HepG2 (cell line): ENCODE measurements around the gene LIMA1. TPM values are rescaled to one million over a fixed set of nuclear protein-coding genes. Genes with fewer than 3 reads are reported as not detected.

ENCODE experiments used
- ATF7-NPFF ChIP-seq: sonication (generic); formaldehyde crosslinking; IDR thresholded peaks from 2 replicates; pipeline ENCODE4 v1.8.1; 2023; ENCODE audit warnings: mild to moderate bottlenecking, low read depth, missing genetic modification reagents, moderate library complexity
- CAMTA2 ChIP-seq: sonication (generic); formaldehyde crosslinking; IDR thresholded peaks from 2 replicates; pipeline ENCODE4 v1.4.0; 2020; ENCODE audit warnings: mild to moderate bottlenecking, missing genetic modification reagents, borderline replicate concordance
- ETV6 ChIP-seq: sonication (generic); formaldehyde crosslinking; conservative IDR thresholded peaks from 2 replicates; pipeline ENCODE4 v1.4.0; 2020; ENCODE audit warnings: missing genetic modification reagents
- GTF3A ChIP-seq: sonication (generic); formaldehyde crosslinking; conservative IDR thresholded peaks from 2 replicates; pipeline ENCODE4 v1.4.0; 2020; ENCODE audit warnings: mild to moderate bottlenecking, missing genetic modification reagents
- HIVEP1 ChIP-seq: sonication (generic); formaldehyde crosslinking; IDR thresholded peaks from 2 replicates; pipeline ENCODE4 v1.4.0; 2020; ENCODE audit warnings: mild to moderate bottlenecking, missing genetic modification reagents
- HNRNPH1 ChIP-seq: fragments of 200-400 bp; formaldehyde crosslinking; optimal IDR thresholded peaks from 2 replicates; pipeline ENCODE3; 2017; ENCODE audit warnings: mild to moderate bottlenecking, low read depth, low read length
- HNRNPL ChIP-seq: fragments of 200-400 bp; formaldehyde crosslinking; IDR thresholded peaks from 2 replicates; pipeline ENCODE4 v1.6.1; 2017; ENCODE audit warnings: mild to moderate bottlenecking, low read depth, low read length
- MBD4 ChIP-seq: IDR thresholded peaks from 2 replicates; pipeline ENCODE4 v1.6.1; 2012; ENCODE audit warnings: low read length, inconsistent platforms, borderline replicate concordance
- MXD4 ChIP-seq: IDR thresholded peaks from 2 replicates; pipeline ENCODE4 v1.6.1; 2016; ENCODE audit warnings: mild to moderate bottlenecking, missing biosample characterization, missing genetic modification reagents
- PHF20 ChIP-seq: sonication (generic); formaldehyde crosslinking; IDR thresholded peaks from 2 replicates; pipeline ENCODE4 v1.5.0; 2020; ENCODE audit warnings: mild to moderate bottlenecking, missing genetic modification reagents
- PHF21A ChIP-seq: sonication (generic); formaldehyde crosslinking; IDR thresholded peaks from 2 replicates; pipeline ENCODE4 v1.5.0; 2020; ENCODE audit warnings: mild to moderate bottlenecking, missing genetic modification reagents
- POLR2A ChIP-seq, 2 experiments: IDR thresholded peaks; 2 replicates each; pipeline ENCODE4 v1.6.1; 2011; ENCODE audit warnings: low read depth in 2 of 2, low read length in 2 of 2, mild to moderate bottlenecking in 1 of 2, moderate library complexity in 1 of 2; ENCODE audit not compliant: insufficient read depth in 1 of 2
- RARA ChIP-seq: IDR thresholded peaks from 2 replicates; pipeline ENCODE4 v1.6.1; 2016; ENCODE audit warnings: missing genetic modification reagents, missing compliant biosample characterization
- RXRB ChIP-seq: IDR thresholded peaks from 2 replicates; pipeline ENCODE4 v1.6.1; 2016; ENCODE audit warnings: borderline replicate concordance, missing genetic modification reagents, missing compliant biosample characterization
- SETDB1 ChIP-seq: sonication (generic); formaldehyde crosslinking; IDR thresholded peaks from 2 replicates; pipeline ENCODE4 v1.5.1; 2020; ENCODE audit warnings: missing genetic modification reagents, mild to moderate bottlenecking, borderline replicate concordance
- SIN3B ChIP-seq: fragments of 150-350 bp; IDR thresholded peaks from 2 replicates; pipeline ENCODE4 v1.6.1; 2014; ENCODE audit warnings: low read length
- SYNCRIP ChIP-seq: fragments of 200-400 bp; formaldehyde crosslinking; IDR thresholded peaks from 2 replicates; pipeline ENCODE4 v1.6.1; 2018; ENCODE audit warnings: mild to moderate bottlenecking, low read depth, low read length; ENCODE audit not compliant: insufficient read depth
- TARDBP ChIP-seq: sonication (generic); formaldehyde crosslinking; IDR thresholded peaks from 2 replicates; pipeline ENCODE4 v1.8.0; 2022; ENCODE audit warnings: mild to moderate bottlenecking, missing genetic modification reagents
- ZNF10 ChIP-seq: sonication (generic); formaldehyde crosslinking; IDR thresholded peaks from 2 replicates; pipeline ENCODE4 v1.4.0; 2020; ENCODE audit warnings: mild to moderate bottlenecking, low read depth, missing genetic modification reagents, borderline replicate concordance
- ZNF12 ChIP-seq: sonication (generic); formaldehyde crosslinking; IDR thresholded peaks from 2 replicates; pipeline ENCODE4 v1.5.0; 2020; ENCODE audit warnings: missing genetic modification reagents
- ZNF24 ChIP-seq: fragments of 450-650 bp; IDR thresholded peaks from 2 replicates; pipeline ENCODE4 v1.6.1; 2017; ENCODE audit warnings: antibody characterized with exemption, mild to moderate bottlenecking
- ZNF382 ChIP-seq: sonication (generic); formaldehyde crosslinking; IDR thresholded peaks from 2 replicates; pipeline ENCODE4 v1.5.0; 2020; ENCODE audit warnings: missing genetic modification reagents, mild to moderate bottlenecking, borderline replicate concordance
- ZNF589 ChIP-seq: sonication (generic); formaldehyde crosslinking; conservative IDR thresholded peaks from 2 replicates; pipeline ENCODE4 v1.8.0; 2022; ENCODE audit warnings: mild to moderate bottlenecking, moderate library complexity, missing genetic modification reagents
- ZNF614 ChIP-seq: IDR thresholded peaks from 2 replicates; pipeline ENCODE4 v1.6.1; 2018; ENCODE audit warnings: missing biosample characterization, missing genetic modification reagents, inconsistent platforms, borderline replicate concordance
- ZNF644 ChIP-seq: IDR thresholded peaks from 2 replicates; pipeline ENCODE4 v1.6.1; 2016; ENCODE audit warnings: low read depth
- ZNF768 ChIP-seq: sonication (generic); formaldehyde crosslinking; IDR thresholded peaks from 2 replicates; pipeline ENCODE4 v1.4.0; 2020; ENCODE audit warnings: missing genetic modification reagents
- polyA plus RNA-seq, 8 experiments: library from polyadenylated mRNA; depleted of rRNA in 3 of 8; stranded (reverse) in 7 of 8; unstranded in 1 of 8; fragments of >200 nt; fragmentation: Illumina TruSeq in 4 of 8; extraction: Trizol in 4 of 8; gene quantifications; 2 replicates each; pipeline versions ENCODE4 v1.2.1 to v1.2.3, GENCODE V29; 2011 to 2016; ENCODE audit warnings: low read depth in 4 of 8, missing spikeins in 1 of 8, mixed read lengths in 1 of 8; ENCODE audit not compliant: insufficient read depth in 1 of 8
- total RNA-seq, 5 experiments: library from RNA; depleted of rRNA; stranded (reverse); fragments of >200 nt; fragmentation: Illumina TruSeq; extraction: Trizol; gene quantifications; 2 replicates each; pipeline ENCODE4 v1.2.3, GENCODE V29; 2016; ENCODE audit warnings: low read depth in 1 of 5
- TF ChIP-seq, protein P1 (sequence below): sonication (generic); formaldehyde crosslinking; IDR thresholded peaks from 2 replicates; pipeline ENCODE4 v1.8.1; 2023; ENCODE audit warnings: mild to moderate bottlenecking, missing genetic modification reagents, borderline replicate concordance
- TF ChIP-seq, protein P2 (sequence below): sonication (generic); formaldehyde crosslinking; IDR thresholded peaks from 2 replicates; pipeline ENCODE4 v1.5.0; 2020; ENCODE audit warnings: mild to moderate bottlenecking, missing genetic modification reagents
- TF ChIP-seq, protein P3 (sequence below): sonication (generic); formaldehyde crosslinking; IDR thresholded peaks from 2 replicates; pipeline ENCODE4 v1.4.0; 2020; ENCODE audit warnings: missing genetic modification reagents
- TF ChIP-seq, protein P4 (sequence below): sonication (generic); formaldehyde crosslinking; IDR thresholded peaks from 2 replicates; pipeline ENCODE4 v1.8.1; 2023; ENCODE audit warnings: mild to moderate bottlenecking, missing genetic modification reagents

Gene LIMA1
- total and polyA plus RNA-seq, 2 of the 13 experiments (the other 11 are each of a cell fraction or from before 2014, with no cell fraction given): 13.0 to 19.8 TPM

DNA sequence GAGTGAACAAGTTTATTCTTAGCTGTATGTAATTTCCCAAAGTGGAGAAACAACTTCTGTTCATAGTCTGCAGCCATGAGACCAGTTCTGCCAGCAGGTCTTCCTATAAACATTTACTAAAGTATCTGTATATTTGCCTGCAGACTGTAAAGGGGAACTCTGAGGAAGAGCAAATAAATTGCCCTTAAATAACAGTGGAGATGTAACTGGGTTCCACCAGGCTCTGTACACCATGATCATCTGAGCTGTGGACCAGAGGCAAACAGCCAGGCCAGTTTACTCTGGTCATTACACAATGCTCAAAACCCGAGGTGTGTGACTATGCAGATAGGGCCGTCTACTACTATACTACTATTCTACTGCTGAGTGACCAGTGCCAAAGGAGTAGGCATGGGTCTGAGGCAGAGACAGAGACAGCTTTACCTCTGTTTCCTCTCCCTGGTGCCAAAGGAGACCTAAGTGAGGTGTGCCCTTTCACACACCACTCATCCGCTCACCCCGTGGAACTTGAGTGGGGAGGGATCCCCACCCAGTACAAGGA, 95.0 kb downstream of the LIMA1 start (continued):
- TF ChIP-seq TARDBP (peak; percentile 44; the same call in 1 of the 2 replicates), HNRNPL (no peak), ZNF24 (no peak), MBD4 (no peak), POLR2A (IDR thresholded peaks at IDR 0.05; ENCODE audit: insufficient read depth in 1 of 2, low read depth in 2 of 2, low read length in 2 of 2) (no peak), MXD4 (CRISPR knock-in tag) (no peak), HIVEP1 (CRISPR knock-in tag) (no peak), PHF21A (CRISPR knock-in tag) (peak; percentile 80), GTF3A (CRISPR knock-in tag) (no peak), ZNF10 (no peak), SIN3B (no peak), PHF20 (CRISPR knock-in tag) (no peak), ZNF768 (no peak), RXRB (CRISPR knock-in tag) (peak; percentile 48), HNRNPH1 (no peak), ZNF382 (CRISPR knock-in tag) (no peak), ZNF12 (CRISPR knock-in tag) (no peak), SYNCRIP (no peak), ETV6 (CRISPR knock-in tag) (no peak), SETDB1 (CRISPR knock-in tag) (no peak), RARA (peak; percentile 47; the same call in 1 of the 2 replicates), ATF7-NPFF (CRISPR knock-in tag) (no peak), ZNF614 (CRISPR knock-in tag) (peak; percentile 46; the same call in 1 of the 2 replicates), ZNF644 (CRISPR knock-in tag) (0 out of 2 replicates have a peak, but pooled peaks have one; percentile 35), ZNF589 (CRISPR knock-in tag) (no peak), CAMTA2 (CRISPR knock-in tag) (no peak)
- TF ChIP-seq, protein P1, sequence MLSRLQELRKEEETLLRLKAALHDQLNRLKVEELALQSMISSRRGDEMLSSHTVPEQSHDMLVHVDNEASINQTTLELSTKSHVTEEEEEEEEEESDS: no peak
- TF ChIP-seq, protein P2, sequence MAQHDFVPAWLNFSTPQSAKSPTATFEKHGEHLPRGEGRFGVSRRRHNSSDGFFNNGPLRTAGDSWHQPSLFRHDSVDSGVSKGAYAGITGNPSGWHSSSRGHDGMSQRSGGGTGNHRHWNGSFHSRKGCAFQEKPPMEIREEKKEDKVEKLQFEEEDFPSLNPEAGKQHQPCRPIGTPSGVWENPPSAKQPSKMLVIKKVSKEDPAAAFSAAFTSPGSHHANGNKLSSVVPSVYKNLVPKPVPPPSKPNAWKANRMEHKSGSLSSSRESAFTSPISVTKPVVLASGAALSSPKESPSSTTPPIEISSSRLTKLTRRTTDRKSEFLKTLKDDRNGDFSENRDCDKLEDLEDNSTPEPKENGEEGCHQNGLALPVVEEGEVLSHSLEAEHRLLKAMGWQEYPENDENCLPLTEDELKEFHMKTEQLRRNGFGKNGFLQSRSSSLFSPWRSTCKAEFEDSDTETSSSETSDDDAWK (CRISPR knock-in tag): no peak
- TF ChIP-seq, protein P3, sequence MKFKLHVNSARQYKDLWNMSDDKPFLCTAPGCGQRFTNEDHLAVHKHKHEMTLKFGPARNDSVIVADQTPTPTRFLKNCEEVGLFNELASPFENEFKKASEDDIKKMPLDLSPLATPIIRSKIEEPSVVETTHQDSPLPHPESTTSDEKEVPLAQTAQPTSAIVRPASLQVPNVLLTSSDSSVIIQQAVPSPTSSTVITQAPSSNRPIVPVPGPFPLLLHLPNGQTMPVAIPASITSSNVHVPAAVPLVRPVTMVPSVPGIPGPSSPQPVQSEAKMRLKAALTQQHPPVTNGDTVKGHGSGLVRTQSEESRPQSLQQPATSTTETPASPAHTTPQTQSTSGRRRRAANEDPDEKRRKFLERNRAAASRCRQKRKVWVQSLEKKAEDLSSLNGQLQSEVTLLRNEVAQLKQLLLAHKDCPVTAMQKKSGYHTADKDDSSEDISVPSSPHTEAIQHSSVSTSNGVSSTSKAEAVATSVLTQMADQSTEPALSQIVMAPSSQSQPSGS (CRISPR knock-in tag): no peak
- TF ChIP-seq, protein P4, sequence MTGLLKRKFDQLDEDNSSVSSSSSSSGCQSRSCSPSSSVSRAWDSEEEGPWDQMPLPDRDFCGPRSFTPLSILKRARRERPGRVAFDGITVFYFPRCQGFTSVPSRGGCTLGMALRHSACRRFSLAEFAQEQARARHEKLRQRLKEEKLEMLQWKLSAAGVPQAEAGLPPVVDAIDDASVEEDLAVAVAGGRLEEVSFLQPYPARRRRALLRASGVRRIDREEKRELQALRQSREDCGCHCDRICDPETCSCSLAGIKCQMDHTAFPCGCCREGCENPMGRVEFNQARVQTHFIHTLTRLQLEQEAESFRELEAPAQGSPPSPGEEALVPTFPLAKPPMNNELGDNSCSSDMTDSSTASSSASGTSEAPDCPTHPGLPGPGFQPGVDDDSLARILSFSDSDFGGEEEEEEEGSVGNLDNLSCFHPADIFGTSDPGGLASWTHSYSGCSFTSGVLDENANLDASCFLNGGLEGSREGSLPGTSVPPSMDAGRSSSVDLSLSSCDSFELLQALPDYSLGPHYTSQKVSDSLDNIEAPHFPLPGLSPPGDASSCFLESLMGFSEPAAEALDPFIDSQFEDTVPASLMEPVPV (CRISPR knock-in tag): no peak
